Activated T-cell treated with anti-CD3 and anti-CD28 coated beads for 4 hours (primary cell): ENCODE results near the gene PRICKLE2.

Experiments
- DNase-seq: peaks from one replicate; pipeline ENCODE4 v3.0.0-alpha.2; 2020

PRICKLE2 gene

GRCh38 chr3:64224826-64225610 is at the start of gene PRICKLE2:
Gene PRICKLE2 (minus strand): TSS chr3:64225466. CDS start chr3:64198927, 26,539 bp downstream.
- no peak for DNase-seq

GRCh38 chr3:64272842-64273241 is 47.6 kb upstream of the PRICKLE2 start:
- no peak for DNase-seq

- no peak for DNase-seq
These were observed 47.0 kb upstream of the PRICKLE2 start for GRCh38 chr3:64272271-64272670.

- no peak for DNase-seq
These were observed 46.4 kb upstream of the PRICKLE2 start for GRCh38 chr3:64271631-64272030.

- no peak for DNase-seq
These were observed 45.6 kb upstream of the PRICKLE2 start for GRCh38 chr3:64270866-64271260.

- no peak for DNase-seq
These were observed 45.0 kb upstream of the PRICKLE2 start for GRCh38 chr3:64270142-64270865.

GRCh38 chr3:64268926-64269325 is 43.7 kb upstream of the PRICKLE2 start:
- DNase-seq, result no peak

GRCh38 chr3:64267721-64268604 is 42.7 kb upstream of the PRICKLE2 start:
- DNase-seq, result no peak

GRCh38 chr3:64266983-64267382 is 41.7 kb upstream of the PRICKLE2 start:
- no peak for DNase-seq

GRCh38 chr3:64266065-64266931 is 41.0 kb upstream of the PRICKLE2 start:
- DNase-seq, result no peak

- no peak for DNase-seq
These were observed 40.4 kb upstream of the PRICKLE2 start for GRCh38 chr3:64265646-64266045.

GRCh38 chr3:64264501-64265109 is 39.3 kb upstream of the PRICKLE2 start:
- no peak for DNase-seq

- no peak for DNase-seq
These were observed 37.4 kb upstream of the PRICKLE2 start for GRCh38 chr3:64262574-64263114.

- no peak for DNase-seq
These were observed 35.2 kb upstream of the PRICKLE2 start for GRCh38 chr3:64260431-64260830.

GRCh38 chr3:64259636-64260035 is 34.4 kb upstream of the PRICKLE2 start:
- no peak for DNase-seq

- DNase-seq, result no peak
These were observed 32.0 kb upstream of the PRICKLE2 start for GRCh38 chr3:64257100-64257755.

- DNase-seq, result no peak
These were observed 30.6 kb upstream of the PRICKLE2 start for GRCh38 chr3:64255741-64256340.

- DNase-seq, result no peak
These were observed 29.2 kb upstream of the PRICKLE2 start for GRCh38 chr3:64254443-64254842.

- DNase-seq, result no peak
These were observed 28.4 kb upstream of the PRICKLE2 start for GRCh38 chr3:64253689-64254088.

- DNase-seq, result no peak
These were observed 25.8 kb upstream of the PRICKLE2 start for GRCh38 chr3:64251019-64251418.
